CD4-positive, alpha-beta memory T cell (primary cell): ENCODE results near the gene SPRYD3. TPM values are rescaled to one million over a fixed set of nuclear protein-coding genes. Genes with fewer than 3 reads are reported as not detected.
A peak's percentile ranks its signal among the peaks of the same experiment; 100 is the strongest.

Experiments used
- CTCF ChIA-PET: fragments of 350-600 bp; sonication (Branson Sonifier 250); formaldehyde crosslinking; loops from one replicate; lab custom pipeline; 2021; ENCODE audit warnings: inconsistent platforms; ENCODE audit not compliant: partially characterized antibody; lab: Charles Lee
- POLR2A ChIA-PET: fragments of 350-600 bp; sonication (Branson Sonifier 250); formaldehyde crosslinking; loops from one replicate; lab custom pipeline; 2021; ENCODE audit not compliant: partially characterized antibody; lab: Charles Lee
- DNase-seq, 5 donors: peaks; one replicate each; pipeline versions ENCODE4 v3.0.0 to v3.0.0-alpha.2; 2020 to 2022; ENCODE audit warnings: mixed read lengths in 1 of 5
- H3K27ac ChIP-seq: one replicate; pipeline ENCODE4 v1.7.0; 2013; ENCODE audit warnings: low read depth, low read length
- H3K27me3 ChIP-seq: 2 replicates; pipeline ENCODE4 v1.7.0; 2013; ENCODE audit warnings: mild to moderate bottlenecking, low read length, moderate library complexity; ENCODE audit not compliant: insufficient read depth
- H3K36me3 ChIP-seq: 2 replicates; pipeline ENCODE4 v1.7.0; 2013; ENCODE audit warnings: mild to moderate bottlenecking, low read length, moderate library complexity; ENCODE audit not compliant: insufficient read depth
- H3K4me1 ChIP-seq: 2 replicates; pipeline ENCODE4 v1.7.0; 2013; ENCODE audit warnings: mild to moderate bottlenecking, low read length, moderate library complexity; ENCODE audit not compliant: insufficient read depth
- H3K4me3 ChIP-seq, 2 donors: one replicate each; pipeline ENCODE4 v1.7.0; 2013; ENCODE audit warnings: low read length in 2 of 2, mild to moderate bottlenecking in 1 of 2
- H3K9me3 ChIP-seq, 2 donors: one replicate each; pipeline ENCODE4 v1.7.0; 2013; ENCODE audit warnings: low read length in 2 of 2, control low read depth in 1 of 2; ENCODE audit not compliant: control insufficient read depth in 1 of 2
- H3K27ac Mint-ChIP-seq, 7 donors: one replicate each; pipeline ENCODE4 v1.8.0; 2020 to 2021; ENCODE audit warnings: mixed read lengths in 7 of 7, mild to moderate bottlenecking in 6 of 7, inconsistent platforms in 3 of 7, moderate library complexity in 3 of 7
- H3K27me3 Mint-ChIP-seq, 2 donors: one replicate each; pipeline ENCODE4 v1.8.0; 2020 to 2021; ENCODE audit warnings: mixed read lengths in 2 of 2
- H3K36me3 Mint-ChIP-seq, 2 donors: one replicate each; pipeline ENCODE4 v1.8.0; 2020 to 2021; ENCODE audit warnings: mixed read lengths in 2 of 2, inconsistent platforms in 1 of 2, mild to moderate bottlenecking in 1 of 2
- H3K4me1 Mint-ChIP-seq, 4 donors: one replicate each; pipeline ENCODE4 v1.8.0; 2020 to 2021; ENCODE audit warnings: mixed read lengths in 4 of 4, mild to moderate bottlenecking in 1 of 4
- H3K4me3 Mint-ChIP-seq, 8 donors: one replicate each; pipeline ENCODE4 v1.8.0; 2020 to 2021; ENCODE audit warnings: mixed read lengths in 8 of 8, mild to moderate bottlenecking in 7 of 8, moderate library complexity in 6 of 8, inconsistent platforms in 3 of 8
- H3K9me3 Mint-ChIP-seq, 8 donors: one replicate each; pipeline ENCODE4 v1.8.0; 2020 to 2021; ENCODE audit warnings: mixed read lengths in 8 of 8, mild to moderate bottlenecking in 5 of 8, inconsistent platforms in 3 of 8, moderate library complexity in 1 of 8
- intact Hi-C: fragments of 100-400 bp; cut with micrococcal nuclease; formaldehyde crosslinking; loops from one replicate; pipeline ENCODE4 v1.15.1; 2023
- polyA plus RNA-seq, 2 donors: library from polyadenylated mRNA; unstranded; fragments of 300-500 nt; fragmentation: Illumina TruSeq; gene quantifications; one replicate each; pipeline ENCODE4 v1.2.3, GENCODE V29; 2021
- total RNA-seq, 2 experiments: library from RNA; stranded (reverse); gene quantifications; one replicate each; pipeline ENCODE4 v1.2.3, GENCODE V29; 2021

SPRYD3 gene
- total and polyA plus RNA-seq, 4 experiments from 2014 or later = 54.2 to 71.7 (median 56.8) TPM

GRCh38 chr12:53050426-53051057 lies 28.6 kb downstream of the SPRYD3 start:
- peak overlapping the region in 2 of 8 donors; percentile 35 to 36 for H3K4me3 Mint-ChIP-seq
- peaks cover 0 to 3% of the 10 kb centered on the region in 2 donors for H3K36me3 Mint-ChIP-seq
- peak overlapping the region in 5 of 7 donors; percentile 33 to 86 (median 76) for H3K27ac Mint-ChIP-seq
- intact Hi-C loops = loop anchor here (5.0 kb wide), 1 partner anchor 47 kb away; the partner anchor contains the start of gene IGFBP6
- no peaks in the 10 kb centered on the region for H3K9me3 Mint-ChIP-seq
- peaks cover 9 to 33% (median 21%) of the 10 kb centered on the region in 4 donors for H3K4me1 Mint-ChIP-seq
- no peaks in the 10 kb centered on the region for H3K27me3 ChIP-seq
- H3K4me3 ChIP-seq = no peak overlapping the region
- CTCF ChIA-PET = interaction anchor here (1.2 to 1.3 kb wide), 2 partner anchors 15 to 47 kb away, joined by 3 to 4 read pairs; no protein-coding TSS in a partner anchor
- no peaks in the 10 kb centered on the region for H3K36me3 ChIP-seq
- DNase-seq = no peak
- H3K9me3 ChIP-seq = no peaks in the 10 kb centered on the region
- POLR2A ChIA-PET = interaction anchor here (1.1 kb wide), 1 partner anchor 12 kb away, joined by 4 read pairs; no protein-coding TSS in a partner anchor
- H3K27me3 Mint-ChIP-seq = no peaks in the 10 kb centered on the region
- H3K4me1 ChIP-seq = peaks cover 23% of the 10 kb centered on the region
- no peak overlapping the region for H3K27ac ChIP-seq

DNA sequence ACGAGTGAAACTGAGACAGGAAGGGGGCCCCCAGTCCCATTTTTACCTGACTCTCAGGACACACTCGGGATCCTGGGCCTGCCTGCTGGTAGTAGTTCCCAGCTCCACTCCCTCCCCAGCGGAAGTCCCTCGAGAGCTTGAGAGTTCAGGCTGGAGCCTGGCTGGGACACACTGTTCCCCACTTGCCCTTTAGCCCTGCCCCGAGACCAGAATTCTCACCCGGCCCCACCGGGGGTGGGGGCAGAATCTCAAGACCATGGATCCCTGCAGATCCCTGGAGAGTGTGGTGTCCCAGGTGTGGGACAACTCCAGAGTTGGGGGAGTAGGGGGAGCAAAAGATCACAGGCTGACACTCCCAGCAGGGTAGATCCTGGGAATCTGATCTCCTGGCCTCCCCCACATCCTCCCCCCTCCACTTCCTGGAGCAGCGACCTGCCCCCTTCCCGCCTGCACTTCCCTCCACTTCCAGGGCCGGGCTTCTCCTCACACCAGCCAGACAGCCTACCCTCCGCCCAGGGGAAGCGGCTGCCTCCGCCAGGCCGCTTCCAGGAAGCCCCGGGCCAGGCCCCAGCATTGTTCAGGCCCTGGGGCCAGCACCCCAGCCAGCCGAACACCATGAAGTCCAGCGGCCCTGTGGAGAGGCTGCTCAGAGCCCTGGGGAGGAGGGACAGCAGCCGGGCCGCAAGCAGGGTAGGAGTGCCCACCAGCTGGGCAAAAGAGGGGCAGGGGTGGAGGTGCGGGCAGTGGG lies 29.4 kb downstream of the SPRYD3 start, which contains the start of gene TNS2:
TNS2 (plus strand) TSS at position 495 of the 748 bp plus-strand sequence; CDS start at position 616, 121 bp downstream.
- Mint-ChIP-seq H3K36me3 (peaks cover 0 to 3% of the 10 kb centered on the region in 2 donors), H3K27ac (peak within 1 kb of the TSS in 6 of 7 donors; percentile 75 to 86 (median 77)), H3K4me1 (peaks cover 9 to 33% (median 21%) of the 10 kb centered on the region in 4 donors), H3K9me3 (no peaks in the 10 kb centered on the region), H3K27me3 (no peaks in the 10 kb centered on the region), H3K4me3 (peak within 1 kb of the TSS in 5 of 8 donors; percentile 29 to 52 (median 36))
- Histone ChIP-seq H3K4me3 (no peak within 1 kb of the TSS), H3K9me3 (no peaks in the 10 kb centered on the region), H3K27me3 (no peaks in the 10 kb centered on the region), H3K4me1 (peaks cover 23% of the 10 kb centered on the region), H3K27ac (no peak within 1 kb of the TSS), H3K36me3 (no peaks in the 10 kb centered on the region)
- DNase-seq = no peak
- intact Hi-C loops = loop anchor here (5.0 kb wide), 1 partner anchor 48 kb away; the partner anchor contains the start of gene IGFBP6
- ChIA-PET POLR2A (no interaction called here), CTCF (interaction anchor here (1.2 to 2.3 kb wide), 2 partner anchors 11 to 16 kb away, joined by 4 to 13 read pairs; no protein-coding TSS in a partner anchor)

DNA sequence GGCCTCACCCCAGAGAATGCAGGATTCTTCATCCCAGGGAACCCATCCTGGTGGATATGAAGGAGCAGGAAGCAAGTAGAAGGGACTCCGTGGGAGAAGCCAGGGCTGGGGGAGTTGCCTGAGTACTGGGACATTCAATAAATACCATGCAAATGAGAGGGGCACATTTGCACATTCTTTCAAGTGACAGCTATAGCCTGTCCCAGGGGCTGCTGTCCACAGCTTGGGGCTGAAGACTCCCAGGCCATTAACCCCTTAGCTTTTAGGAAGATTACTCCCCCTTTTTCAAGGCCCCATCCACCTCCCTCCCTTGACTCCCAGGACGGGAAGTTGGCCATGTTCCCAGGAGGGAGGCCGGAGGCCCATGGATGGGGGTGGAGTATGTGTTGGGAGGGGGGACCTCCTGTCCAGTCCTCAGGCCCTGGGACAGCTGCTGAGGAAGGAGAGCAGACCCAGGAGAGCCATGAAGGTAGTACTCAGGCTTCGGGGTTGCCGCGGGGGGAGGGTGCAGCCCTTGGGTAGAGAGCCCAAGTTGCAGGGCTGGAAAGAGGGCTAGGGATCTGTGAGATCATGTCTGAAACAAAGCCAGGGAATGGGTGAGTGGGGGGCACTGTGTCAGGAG lies 30.3 kb downstream of the SPRYD3 start:
- no peaks in the 10 kb centered on the region for H3K36me3 ChIP-seq
- intact Hi-C loops = no loop called here
- Mint-ChIP-seq H3K27me3 (no peaks in the 10 kb centered on the region), H3K36me3 (peaks cover 0 to 3% of the 10 kb centered on the region in 2 donors), H3K27ac (peak overlapping the region in 6 of 7 donors; percentile 22 to 80 (median 74)), H3K4me3 (peak overlapping the region in 6 of 8 donors; percentile 17 to 52 (median 30)), H3K9me3 (no peaks in the 10 kb centered on the region), H3K4me1 (peaks cover 5 to 26% (median 16%) of the 10 kb centered on the region in 4 donors)
- no peak overlapping the region for H3K4me3 ChIP-seq
- no peak for DNase-seq
- H3K9me3 ChIP-seq = no peaks in the 10 kb centered on the region
- ChIA-PET POLR2A (interaction anchor here (1.3 to 4.6 kb wide), 5 partner anchors 21 to 50 kb away, joined by 3 to 22 read pairs (median 15); partner anchors contain the start of genes EIF4B, IGFBP6 and SPRYD3), CTCF (interaction anchor here (1.3 to 2.3 kb wide), 5 partner anchors 10 to 50 kb away, joined by 3 to 13 read pairs (median 5); no protein-coding TSS in a partner anchor)
- no peaks in the 10 kb centered on the region for H3K27me3 ChIP-seq
- H3K4me1 ChIP-seq = peaks cover 21% of the 10 kb centered on the region
- peak overlapping the region; percentile 62 for H3K27ac ChIP-seq

DNA sequence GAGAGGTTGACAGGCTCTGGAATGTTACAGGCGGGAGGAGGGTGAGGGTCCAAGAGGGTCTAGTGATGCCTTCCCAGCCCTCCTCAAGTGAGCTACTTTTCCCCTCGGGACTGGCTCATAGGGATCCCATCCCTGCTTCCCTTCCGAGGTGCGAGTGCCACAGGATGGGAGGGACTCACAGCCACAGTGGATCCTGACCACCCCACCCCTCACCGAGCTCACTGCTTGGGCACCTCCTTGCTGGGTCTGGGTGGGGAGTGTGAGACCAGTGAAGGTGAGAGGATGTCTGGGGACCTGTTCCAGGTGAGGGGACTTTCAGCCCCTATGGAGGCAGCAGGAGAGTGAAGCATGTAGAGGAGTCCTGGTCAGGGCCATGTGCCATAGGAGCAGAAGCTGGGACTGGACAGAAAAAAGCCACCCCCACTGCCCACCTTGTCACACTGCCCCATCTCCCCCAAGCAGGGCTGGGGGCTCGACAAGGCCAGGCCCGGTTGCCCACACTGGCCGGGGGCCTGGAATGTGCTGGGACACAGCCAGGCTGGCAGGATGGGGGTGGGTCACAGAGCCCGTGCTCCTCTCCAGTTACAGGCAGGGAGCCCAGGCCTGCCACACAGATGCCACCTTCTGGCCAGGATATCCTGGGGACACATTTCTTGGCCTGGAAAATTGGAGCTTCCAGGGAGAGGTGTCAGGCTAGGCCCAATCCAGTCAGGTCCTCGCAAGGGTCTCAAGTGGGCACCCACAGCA lies 31.0 kb downstream of the SPRYD3 start:
- Mint-ChIP-seq H3K36me3 (peaks cover 0 to 3% of the 10 kb centered on the region in 2 donors), H3K4me1 (peaks cover 5 to 19% (median 12%) of the 10 kb centered on the region in 4 donors), H3K4me3 (peak overlapping the region in 7 of 8 donors; percentile 35 to 66 (median 58)), H3K27ac (peak overlapping the region; percentile 52 to 87 (median 68)), H3K27me3 (no peaks in the 10 kb centered on the region), H3K9me3 (no peaks in the 10 kb centered on the region)
- DNase-seq = no peak
- H3K36me3 ChIP-seq = no peaks in the 10 kb centered on the region
- peak overlapping the region; percentile 62 for H3K27ac ChIP-seq
- H3K9me3 ChIP-seq = no peaks in the 10 kb centered on the region
- POLR2A ChIA-PET = interaction anchor here (1.0 to 4.6 kb wide), 11 partner anchors 10 to 452 kb away, joined by 3 to 22 read pairs (median 6); partner anchors contain the start of genes EIF4B, IGFBP6, SOAT2 and SPRYD3
- no peak overlapping the region for H3K4me3 ChIP-seq
- H3K27me3 ChIP-seq = no peaks in the 10 kb centered on the region
- intact Hi-C loops = no loop called here
- H3K4me1 ChIP-seq = peaks cover 14% of the 10 kb centered on the region
- CTCF ChIA-PET = interaction anchor here (1.0 to 2.3 kb wide), 16 partner anchors 7 to 275 kb away, joined by 3 to 13 read pairs (median 4); partner anchors contain the start of genes AAAS, EIF4B, SOAT2 and SPRYD3

GRCh38 chr12:53047221-53048032 lies 31.8 kb downstream of the SPRYD3 start:
- H3K4me3 Mint-ChIP-seq = peak overlapping the region in 7 of 8 donors; percentile 45 to 66 (median 58)
- ChIA-PET CTCF (interaction anchor here (1.0 to 2.3 kb wide), 15 partner anchors 8 to 276 kb away, joined by 3 to 13 read pairs (median 4); partner anchors contain the start of genes AAAS, EIF4B, SOAT2 and SPRYD3), POLR2A (interaction anchor here (1.0 to 4.6 kb wide), 11 partner anchors 9 to 453 kb away, joined by 3 to 22 read pairs (median 6); partner anchors contain the start of genes EIF4B, IGFBP6, SOAT2 and SPRYD3)
- peaks cover 14% of the 10 kb centered on the region for H3K4me1 ChIP-seq
- H3K27ac Mint-ChIP-seq = peak overlapping the region; percentile 25 to 97 (median 68)
- DNase-seq = peak; percentile 65 to 82 (median 73)
- H3K4me3 ChIP-seq = no peak overlapping the region
- no peaks in the 10 kb centered on the region for H3K9me3 ChIP-seq
- no peaks in the 10 kb centered on the region for H3K27me3 ChIP-seq
- H3K9me3 Mint-ChIP-seq = peaks cover 0 to 2% (median 0%) of the 10 kb centered on the region in 8 donors
- peaks cover 5 to 19% (median 12%) of the 10 kb centered on the region in 4 donors for H3K4me1 Mint-ChIP-seq
- H3K36me3 ChIP-seq = peaks cover 2% of the 10 kb centered on the region
- H3K36me3 Mint-ChIP-seq = peaks cover under 1 to 4% of the 10 kb centered on the region in 2 donors
- intact Hi-C loops = loop anchor here (2.0 kb wide), 1 partner anchor 41 kb away; the partner anchor contains the start of gene EIF4B
- H3K27me3 Mint-ChIP-seq = no peaks in the 10 kb centered on the region
- peak overlapping the region; percentile 69 for H3K27ac ChIP-seq
